Stimulated activated CD8-positive, alpha-beta memory T cell treated with anti-CD3 and anti-CD28 coated beads, Interleukin-12 subunit alpha, Interleukin-12 subunit beta, amount 100 ng/mL, for 4 hours (primary cell): ENCODE results near the gene GASK1B.

ENCODE experiments used
- DNase-seq: peaks from one replicate; pipeline ENCODE4 v3.0.0-alpha.2; 2020; ENCODE audit warnings: low read depth

Gene GASK1B

GRCh38 chr4:158182736-158183135 is 9.9 kb upstream of the GASK1B start:
- no peak for DNase-seq

DNA sequence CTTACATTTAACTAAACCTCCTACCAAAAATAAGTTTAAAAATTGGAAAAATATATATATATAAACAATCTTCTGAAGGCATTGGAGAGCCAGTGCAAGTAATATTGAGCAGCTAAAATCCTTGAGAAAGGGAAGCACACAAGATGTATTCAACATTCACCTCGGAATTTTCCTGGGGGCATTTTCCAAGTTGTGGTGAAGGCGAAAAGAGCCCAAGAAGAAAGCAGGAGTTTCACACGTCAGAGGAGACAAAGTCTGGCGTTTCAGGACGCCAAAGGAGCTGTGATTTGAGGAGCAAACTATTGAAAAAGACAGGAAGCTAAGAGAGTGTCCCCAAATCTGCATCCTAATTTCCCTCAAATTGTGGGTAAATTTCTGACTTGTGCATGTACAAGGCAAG is 9.1 kb upstream of the GASK1B start:
- DNase-seq = no peak

- DNase-seq = no peak
Measured at GRCh38 chr4:158179465-158179864, 6.6 kb upstream of the GASK1B start.

- DNase-seq = no peak
Measured at GRCh38 chr4:158176776-158177175, 4.0 kb upstream of the GASK1B start.

DNA sequence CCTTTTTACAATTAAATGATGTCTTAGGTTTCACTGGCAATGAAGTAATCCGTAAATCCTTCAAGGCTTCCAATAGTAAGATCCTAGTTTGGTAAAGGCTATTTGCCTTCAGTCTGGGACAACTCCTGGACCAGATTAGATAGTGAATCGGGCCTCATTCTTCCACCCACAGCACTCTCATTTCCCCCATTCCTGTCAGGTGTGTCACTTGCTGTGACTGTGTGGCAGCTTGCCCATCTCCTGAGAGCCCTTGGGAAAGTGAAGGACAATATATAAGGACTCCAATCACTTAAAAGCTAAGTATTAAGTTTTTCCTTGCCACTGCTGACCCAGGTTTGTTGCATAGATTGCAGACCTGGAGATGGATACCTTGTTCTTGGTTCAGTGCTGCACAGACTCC is 3.3 kb upstream of the GASK1B start:
- no peak for DNase-seq

DNA sequence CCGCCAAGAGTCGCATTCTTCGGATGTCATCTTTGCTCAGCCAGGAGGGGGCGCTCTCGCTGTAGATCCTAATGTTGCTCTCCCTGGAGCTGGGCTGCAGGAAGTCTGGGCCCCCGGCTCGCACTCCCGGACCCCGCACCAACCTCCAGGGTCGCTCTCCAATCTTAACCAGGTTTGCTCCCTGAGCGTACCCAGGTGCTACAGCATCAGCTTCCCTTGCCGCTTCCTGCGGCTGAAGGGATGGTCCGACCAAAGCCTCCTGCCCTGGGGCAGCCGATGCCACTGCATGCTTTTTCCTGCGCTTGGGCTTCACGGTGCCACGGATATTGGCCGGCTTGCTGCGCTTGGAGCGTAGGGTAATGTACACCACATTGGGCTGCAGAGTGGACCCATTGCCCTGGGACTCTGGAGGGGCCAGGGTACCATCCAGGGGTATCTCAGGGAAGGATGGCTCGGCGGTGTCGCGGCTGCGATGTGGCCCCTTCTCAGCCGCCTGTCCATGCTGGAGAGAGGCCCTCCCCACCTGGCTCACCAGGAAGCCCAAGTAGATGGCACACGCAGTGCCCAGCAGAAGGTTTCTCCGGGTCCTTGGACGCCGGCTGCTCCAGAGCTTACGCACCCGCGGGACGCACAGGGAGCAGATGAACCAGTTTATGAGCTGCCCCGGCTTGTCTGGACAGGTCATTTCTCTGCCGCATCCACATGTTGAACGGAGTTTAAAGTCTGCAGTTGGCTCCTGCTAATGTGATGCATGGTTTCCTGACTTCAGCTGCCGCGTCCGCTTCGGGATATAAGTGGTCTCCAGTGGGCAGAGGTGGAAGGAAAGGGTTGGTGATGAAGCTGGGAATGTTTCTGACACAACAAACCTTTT is 1.9 kb downstream of the GASK1B start:
- no peak for DNase-seq

- no peak for DNase-seq
Measured at GRCh38 chr4:158169931-158170690, 2.7 kb downstream of the GASK1B start.

- no peak for DNase-seq
Measured at GRCh38 chr4:158169506-158169905, 3.3 kb downstream of the GASK1B start.

DNA sequence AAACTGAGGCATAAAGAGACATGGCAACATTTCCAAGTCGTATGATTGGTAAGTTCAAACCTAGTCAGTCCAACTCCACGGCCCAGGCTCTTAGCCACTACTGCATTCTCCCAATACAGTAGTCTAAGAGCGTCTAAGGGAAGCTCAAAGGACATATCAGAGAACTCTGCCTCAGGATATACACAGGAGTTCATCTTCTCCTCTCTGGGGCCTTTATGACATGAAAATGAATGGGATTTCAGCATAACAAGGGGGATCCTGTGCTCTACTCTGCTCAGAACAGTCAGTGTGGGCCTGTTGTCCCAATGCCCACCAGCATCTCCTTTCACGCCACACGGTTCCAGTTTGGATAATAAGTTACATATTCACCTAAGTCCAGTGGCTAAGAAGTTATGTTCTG is 4.2 kb downstream of the GASK1B start:
- no peak for DNase-seq

GRCh38 chr4:158166701-158167100 is 6.1 kb downstream of the GASK1B start:
- no peak for DNase-seq

DNA sequence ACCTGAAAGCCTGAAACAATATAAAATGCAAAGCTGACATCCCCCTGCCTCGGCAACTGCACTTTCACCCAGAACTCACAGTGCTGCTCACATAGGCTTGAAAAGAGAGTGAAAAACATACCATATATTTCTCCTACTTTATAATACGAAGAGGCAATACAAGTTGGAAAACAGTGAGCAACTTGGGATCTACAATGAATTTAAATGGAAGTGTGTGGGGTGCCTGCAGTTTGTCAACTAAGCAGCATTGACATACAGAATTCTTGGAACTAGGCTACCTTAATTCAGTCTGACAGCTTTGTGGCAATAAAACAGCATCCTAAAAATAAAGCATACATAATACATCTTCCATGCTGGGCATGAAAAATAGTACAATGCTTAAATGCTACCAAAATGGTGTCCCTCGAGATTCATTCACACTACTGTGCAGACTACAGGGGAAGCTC is 8.0 kb downstream of the GASK1B start:
- no peak for DNase-seq

- no peak for DNase-seq
Measured at GRCh38 chr4:158163941-158164767, 8.7 kb downstream of the GASK1B start.

DNA sequence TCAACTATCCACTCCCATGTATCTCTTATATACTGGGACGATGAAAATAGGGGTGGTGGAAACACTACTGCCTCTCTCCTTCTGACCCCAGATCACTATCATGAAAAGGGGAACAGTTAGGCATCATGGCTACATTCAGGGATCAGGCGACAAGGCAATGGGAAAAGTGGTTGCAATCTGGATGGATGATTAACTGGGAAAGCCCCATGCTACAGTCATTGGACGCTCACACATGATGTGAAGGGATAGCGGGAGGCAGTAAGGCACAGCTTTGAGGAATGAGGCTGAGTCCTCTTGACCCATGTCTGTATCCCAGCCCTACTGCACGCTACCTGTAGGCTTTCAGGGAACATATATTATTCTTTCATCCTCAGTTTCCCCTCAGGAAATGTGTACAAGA is 10.2 kb downstream of the GASK1B start:
- DNase-seq = no peak

DNA sequence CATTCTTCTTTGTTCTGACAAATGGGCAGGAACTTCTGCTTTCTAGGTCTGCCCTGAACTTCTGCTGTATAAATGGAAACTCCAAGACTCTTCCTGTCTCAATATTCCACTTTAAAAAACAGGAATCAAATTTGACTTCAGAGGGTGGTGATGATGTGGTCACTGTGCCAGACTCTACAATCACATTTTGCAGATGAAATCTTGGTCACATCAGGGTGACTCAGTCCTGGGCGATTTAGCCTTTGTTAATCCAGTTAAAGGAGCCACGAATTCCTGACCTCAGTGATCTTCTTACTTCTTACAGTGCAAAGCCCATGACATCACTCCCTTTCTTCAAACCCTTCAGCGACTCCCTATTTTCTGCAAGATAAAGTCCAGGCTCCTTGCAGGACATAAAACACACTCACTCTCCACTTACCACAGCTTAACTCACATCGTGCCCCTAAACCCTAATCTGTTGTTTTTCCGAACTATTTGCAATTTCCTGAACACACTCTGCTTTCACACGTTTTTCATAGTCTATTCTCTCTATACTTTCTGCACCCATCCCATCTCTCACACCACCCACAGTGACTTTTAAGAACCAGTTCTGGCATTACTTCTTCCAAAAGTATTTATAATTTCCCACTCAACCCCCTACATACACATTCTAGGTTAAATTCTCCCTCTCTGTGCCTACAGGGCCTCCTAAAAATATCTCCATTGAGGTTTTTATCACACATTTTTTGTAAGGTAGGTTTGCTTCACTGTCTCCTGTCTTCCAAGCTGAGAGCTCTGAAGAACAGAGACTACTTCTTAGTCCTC is 11.1 kb downstream of the GASK1B start:
- no peak for DNase-seq

- no peak for DNase-seq
Measured at GRCh38 chr4:158159718-158160094, 13.1 kb downstream of the GASK1B start.

DNA sequence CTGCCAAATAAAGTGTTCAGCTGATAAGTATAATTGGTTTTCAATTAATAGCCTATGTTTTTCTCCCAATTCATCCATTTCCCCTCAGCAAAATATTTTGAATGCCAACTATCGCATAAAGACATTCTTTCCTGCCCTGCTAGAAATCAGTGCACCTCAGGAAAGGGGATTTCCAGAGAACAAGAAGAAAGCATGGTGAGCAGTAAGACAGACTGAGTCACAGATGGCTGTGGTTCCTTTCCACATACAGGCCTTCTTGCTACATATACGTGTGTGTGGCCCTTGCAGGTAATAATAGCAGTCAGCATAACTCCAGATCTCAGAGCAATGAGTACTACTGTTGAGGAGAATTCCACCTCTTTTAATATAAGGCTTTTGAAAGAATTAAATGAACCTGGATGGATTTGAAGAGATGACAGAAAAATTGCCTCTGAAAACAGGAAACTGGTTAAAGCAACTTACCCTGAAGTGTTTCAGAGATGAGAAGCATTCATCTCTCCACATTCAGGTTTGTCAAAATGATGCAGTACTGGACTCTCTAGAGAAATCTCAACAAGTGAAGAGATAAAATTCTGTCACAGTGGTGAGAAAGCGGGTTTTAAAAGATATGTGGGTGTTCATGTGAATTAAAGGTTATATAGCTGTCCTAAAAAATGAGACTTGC is 13.6 kb downstream of the GASK1B start:
- DNase-seq = no peak

- no peak for DNase-seq
Measured at GRCh38 chr4:158157412-158157811, 15.4 kb downstream of the GASK1B start.

GRCh38 chr4:158155656-158156356 is 17.0 kb downstream of the GASK1B start:
- DNase-seq = no peak

DNA sequence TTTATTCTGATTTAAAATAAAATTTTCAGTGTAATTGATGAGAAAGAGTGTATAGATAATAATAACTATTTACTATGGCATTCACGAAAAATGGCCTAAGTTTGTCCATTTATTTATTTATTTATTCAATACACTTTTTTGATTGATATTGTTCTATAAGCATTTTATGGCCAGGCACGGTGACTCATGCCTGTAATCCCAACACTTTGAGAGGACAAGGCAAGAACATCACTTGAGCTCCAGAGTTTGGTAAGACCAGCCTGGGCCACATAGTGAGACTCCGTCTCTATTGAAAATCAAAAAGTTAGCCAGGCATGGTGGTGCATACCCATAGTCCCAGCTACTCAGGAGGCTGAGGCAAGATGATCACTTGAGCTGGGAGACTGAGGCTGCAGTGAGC is 25.7 kb downstream of the GASK1B start:
- DNase-seq = no peak

DNA sequence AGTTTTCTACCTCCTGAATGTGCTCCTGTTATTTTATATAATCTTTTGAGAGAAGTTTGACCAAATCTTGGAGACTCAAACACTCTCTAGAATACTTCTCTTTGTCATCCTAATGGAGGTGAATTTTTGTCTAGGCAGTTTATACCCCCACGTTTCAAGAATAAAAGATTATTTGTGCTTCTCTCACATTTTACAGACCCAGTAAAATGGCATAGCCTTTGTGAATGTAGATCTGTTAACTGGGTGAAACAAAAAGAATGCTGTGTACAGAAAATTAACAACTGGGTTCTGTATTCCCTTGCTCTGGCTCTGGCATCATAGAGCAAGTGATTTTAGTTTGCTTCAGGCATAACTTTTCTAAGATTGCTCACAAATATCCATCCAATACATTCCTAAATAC is 26.1 kb downstream of the GASK1B start:
- DNase-seq = no peak
